ENCODE measurements around the gene GLRX2. TPM values are rescaled to one million over a fixed set of nuclear protein-coding genes. Genes with fewer than 3 reads are reported as not detected.

GLRX2 gene
- total RNA-seq, 1 experiment from 2014 or later = 30.6 TPM

DNA sequence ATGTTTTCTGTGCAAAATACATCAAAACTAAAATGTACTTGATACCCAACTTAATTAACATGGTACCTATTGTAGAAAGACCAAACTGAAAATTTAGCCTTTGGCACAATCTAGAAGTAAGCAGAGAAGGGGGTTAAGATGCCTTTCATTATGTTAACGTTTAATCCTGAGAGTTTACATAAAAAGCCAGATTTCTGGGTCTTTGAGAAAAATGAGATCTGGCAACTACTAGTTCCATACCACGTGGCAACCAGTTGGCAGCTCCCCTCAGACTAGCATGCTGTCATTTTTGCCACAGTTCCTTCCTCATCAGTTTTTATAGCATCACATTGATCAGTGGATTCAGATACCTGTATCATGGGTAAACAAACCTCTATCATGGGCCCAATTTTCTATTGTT is 44.3 kb downstream of the GLRX2 start:
- Histone ChIP-seq H4K20me1 (ENCODE audit: insufficient read depth) (peaks cover 7% of the 10 kb centered on the region; the same call in 1 of the 2 replicates), H3K4me2 (ENCODE audit: low read length) (peak overlapping the region; percentile 74), H3K79me2 (ENCODE audit: insufficient read depth, low read length) (peaks cover 97% of the 10 kb centered on the region), H3K9me2 (ENCODE audit: insufficient read depth) (no peaks in the 10 kb centered on the region), H2AFZ (ENCODE audit: low read depth, low read length, poor library complexity, severe bottlenecking) (no peak overlapping the region), H3K4me3 (replicated peaks in 1 of 2; ENCODE audit: low read depth in 1 of 2, low read length in 2 of 2) (peak overlapping the region; percentile 77 to 92), H3K9ac (ENCODE audit: low read length) (peak overlapping the region; percentile 93), H3K27ac (ENCODE audit: low read depth, low read length) (peak overlapping the region; percentile 93; the same call in 1 of the 2 replicates), H3K36me3 (ENCODE audit: control insufficient read depth in 1 of 2, insufficient read depth in 2 of 2, low read length in 2 of 2) (no peaks in the 10 kb centered on the region; a peak in 1 of 4 replicates), H3K4me1 (ENCODE audit: control insufficient read depth in 1 of 2, insufficient read depth in 2 of 2, low read length in 2 of 2) (peaks cover 11 to 25% of the 10 kb centered on the region in 2 experiments; a peak in 3 of 4 replicates), H3K9me3 (ENCODE audit: control insufficient read depth in 1 of 2, insufficient read depth in 1 of 2, low read depth in 1 of 2, low read length in 2 of 2) (no peaks in the 10 kb centered on the region), H3K27me3 (ENCODE audit: insufficient read depth, low read length) (no peaks in the 10 kb centered on the region)
- DNase-seq (ENCODE audit: low read depth, low spot score) (no peak), ATAC-seq (no peak)
- ChIA-PET RAD21 (ENCODE audit: low non-redundant PET in 1 of 2, low total read pairs in 2 of 2, uncharacterized antibody in 2 of 2, unreplicated experiment in 2 of 2) (no interaction called here), POLR2A (no interaction called here), CTCF (no interaction called here)
- BruUV-seq (replicated peaks) = no TSS peak
- TF ChIP-seq ZFX (IDR thresholded peaks at IDR 0.05) (no peak), ELF1 (IDR thresholded peaks at IDR 0.05; ENCODE audit: borderline replicate concordance, low read depth) (0 out of 2 replicates have a peak, but pooled peaks have one; percentile 8)
- intact Hi-C loops (cut with micrococcal nuclease) = no loop called here

DNA sequence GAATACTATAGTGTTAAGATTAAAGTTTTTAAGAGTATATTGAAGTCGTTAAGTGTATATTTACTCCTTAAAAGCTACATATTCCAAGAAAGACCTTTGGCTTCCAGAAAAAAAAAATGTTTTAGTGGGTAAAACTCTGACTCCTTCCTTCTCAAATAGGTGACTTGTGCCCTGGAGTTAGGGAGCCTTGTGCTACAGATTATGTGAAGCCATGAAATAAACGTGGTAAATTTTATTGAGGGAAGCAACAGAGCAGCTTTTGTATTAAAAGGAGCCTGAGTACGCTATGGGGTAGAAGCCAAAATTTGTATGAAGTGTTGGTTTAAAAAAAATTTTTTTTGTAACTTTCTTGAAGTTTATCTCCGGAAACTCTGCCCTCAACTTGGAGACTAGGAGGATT is 44.8 kb downstream of the GLRX2 start:
- peak overlapping the region; percentile 45 for H2AFZ ChIP-seq (ENCODE audit: low read depth, low read length, poor library complexity, severe bottlenecking)
- peaks cover 97% of the 10 kb centered on the region for H3K79me2 ChIP-seq (ENCODE audit: insufficient read depth, low read length)
- no peak for ATAC-seq
- intact Hi-C loops (cut with micrococcal nuclease) = no loop called here
- H4K20me1 ChIP-seq (ENCODE audit: insufficient read depth) = peaks cover 7% of the 10 kb centered on the region; the same call in 1 of the 2 replicates
- H3K4me3 ChIP-seq (replicated peaks in 1 of 2; ENCODE audit: low read depth in 1 of 2, low read length in 2 of 2) = peak overlapping the region; percentile 77 to 92
- POLR2A ChIA-PET = no interaction called here
- DNase-seq (ENCODE audit: low read depth, low spot score) = no peak
- H3K9ac ChIP-seq (ENCODE audit: low read length) = peak overlapping the region; percentile 93
- H3K27ac ChIP-seq (ENCODE audit: low read depth, low read length) = peak overlapping the region; percentile 93; the same call in 1 of the 2 replicates
- TSS peak; percentile 49 for BruUV-seq (replicated peaks)
- RAD21 ChIA-PET (ENCODE audit: low non-redundant PET in 1 of 2, low total read pairs in 2 of 2, uncharacterized antibody in 2 of 2, unreplicated experiment in 2 of 2) = no interaction called here
- CTCF ChIA-PET = no interaction called here
- peaks cover 11 to 25% of the 10 kb centered on the region in 2 experiments; a peak in 3 of 4 replicates for H3K4me1 ChIP-seq (ENCODE audit: control insufficient read depth in 1 of 2, insufficient read depth in 2 of 2, low read length in 2 of 2)
- no peaks in the 10 kb centered on the region for H3K27me3 ChIP-seq (ENCODE audit: insufficient read depth, low read length)
- no peaks in the 10 kb centered on the region for H3K9me3 ChIP-seq (ENCODE audit: control insufficient read depth in 1 of 2, insufficient read depth in 1 of 2, low read depth in 1 of 2, low read length in 2 of 2)
- no peaks in the 10 kb centered on the region; a peak in 1 of 4 replicates for H3K36me3 ChIP-seq (ENCODE audit: control insufficient read depth in 1 of 2, insufficient read depth in 2 of 2, low read length in 2 of 2)
- H3K9me2 ChIP-seq (ENCODE audit: insufficient read depth) = no peaks in the 10 kb centered on the region
- TF ChIP-seq SRF (IDR thresholded peaks at IDR 0.05; ENCODE audit: low read depth) (no peak), MAX (IDR thresholded peaks at IDR 0.05) (no peak), ZNF274 (IDR thresholded peaks at IDR 0.05; ENCODE audit: low read depth, low read length) (no peak), SIN3A (IDR thresholded peaks at IDR 0.05; ENCODE audit: low read depth) (no peak), EZH2phosphoT487 (IDR thresholded peaks at IDR 0.05; ENCODE audit: borderline replicate concordance) (no peak)
- peak overlapping the region; percentile 74 for H3K4me2 ChIP-seq (ENCODE audit: low read length)

Data from HCT116 (cell line).